Superior temporal gyrus (tissue), 1 donor: ENCODE data around the gene KCNB1.
"Not testable (repeated sequence)": the region's sequence is repeated elsewhere in the genome, so short reads cannot be mapped to it uniquely, and the experiment has no call there.

Source experiments
- DNase-seq: peaks from one replicate; pipeline ENCODE4 v3.0.0-alpha.2; 2016; ENCODE audit errors: extremely low spot score

The KCNB1 gene

DNA sequence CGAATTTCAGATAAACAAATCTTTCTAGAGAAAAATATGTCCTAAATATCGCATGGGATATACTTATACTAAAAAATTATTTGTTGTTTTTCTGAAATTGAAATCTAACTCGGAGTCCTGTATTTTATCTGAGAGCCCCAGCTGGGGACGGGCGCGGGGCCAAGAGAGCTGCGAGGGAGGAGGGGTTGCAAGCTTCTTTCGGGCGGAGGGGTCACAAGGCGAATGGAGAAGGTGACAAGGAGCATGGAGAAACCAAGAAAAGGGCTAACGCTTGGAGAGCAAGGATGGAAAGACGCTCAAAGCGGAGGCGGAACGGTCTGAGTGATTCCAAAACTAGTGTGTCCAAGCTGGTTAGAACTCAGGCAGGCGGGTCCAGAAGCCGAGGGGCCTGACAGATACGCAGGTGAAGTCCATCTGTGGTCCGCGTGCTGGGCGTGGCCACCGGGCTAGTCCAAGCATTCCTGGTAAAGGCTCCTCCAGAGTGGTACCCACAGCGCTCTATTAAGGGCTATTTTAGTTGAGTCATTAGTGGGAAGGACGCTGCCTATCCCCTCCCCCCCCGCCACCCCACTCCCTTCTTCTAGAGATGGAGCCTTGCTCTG, 163.2 kb downstream of the KCNB1 start:
- no peak for DNase-seq

GRCh38 chr20:49318430-49319207, 163.8 kb downstream of the KCNB1 start:
- no peak for DNase-seq

DNA sequence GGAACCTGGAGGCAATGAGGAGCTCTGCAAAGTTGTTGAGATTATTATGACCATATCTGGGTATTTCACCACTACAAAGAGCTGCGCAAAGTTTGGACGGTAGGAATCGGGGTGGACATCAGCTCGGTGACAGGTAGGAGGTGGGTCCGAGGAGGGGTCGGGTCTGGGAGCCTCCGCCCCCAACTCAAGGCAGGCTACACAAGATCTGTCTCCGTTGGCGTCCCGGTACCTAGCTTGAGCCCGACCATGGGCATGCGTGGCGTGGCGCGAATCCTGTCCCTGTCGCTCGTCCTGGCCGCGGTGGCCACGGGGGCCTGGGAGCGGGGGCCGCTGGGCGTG, 164.4 kb downstream of the KCNB1 start:
- DNase-seq, result no peak

DNA sequence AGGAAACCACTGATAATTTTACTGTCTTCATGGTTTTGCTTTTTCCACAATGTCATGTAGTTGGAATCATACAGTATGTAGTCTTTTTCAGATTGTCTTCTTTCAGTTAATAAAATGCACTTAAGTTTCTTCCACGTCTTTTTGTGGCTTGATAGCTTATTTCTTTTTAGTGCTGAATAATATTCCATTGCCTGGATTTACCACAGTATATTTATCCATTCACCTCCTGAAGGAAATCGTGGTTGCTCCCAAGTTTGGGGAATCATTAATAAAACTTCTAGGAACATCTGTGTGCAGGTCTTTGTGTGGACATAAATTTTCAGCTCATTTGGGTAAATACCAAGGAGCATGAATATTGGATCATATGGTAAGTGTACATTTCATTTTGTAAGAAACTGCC, 165.8 kb downstream of the KCNB1 start:
- no peak for DNase-seq

DNA sequence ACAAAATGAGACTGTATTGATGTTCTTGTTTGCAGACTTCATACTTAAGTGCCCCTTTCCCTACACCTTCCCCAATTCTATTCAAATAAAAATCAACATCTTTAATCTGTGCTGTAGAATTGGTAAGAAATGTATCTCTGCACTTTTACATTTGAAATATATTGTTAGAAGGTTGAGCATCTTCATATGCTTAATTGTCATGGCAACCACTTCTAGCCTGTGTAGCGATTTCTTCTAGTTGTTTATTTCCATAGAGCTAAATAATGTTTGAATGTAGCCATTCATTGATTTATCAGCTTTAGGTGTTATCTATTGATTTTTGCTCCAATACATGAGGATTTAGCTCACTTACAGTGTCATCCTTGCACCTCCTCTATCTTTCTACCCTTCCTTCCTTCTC, 166.9 kb downstream of the KCNB1 start:
- no peak for DNase-seq

DNA sequence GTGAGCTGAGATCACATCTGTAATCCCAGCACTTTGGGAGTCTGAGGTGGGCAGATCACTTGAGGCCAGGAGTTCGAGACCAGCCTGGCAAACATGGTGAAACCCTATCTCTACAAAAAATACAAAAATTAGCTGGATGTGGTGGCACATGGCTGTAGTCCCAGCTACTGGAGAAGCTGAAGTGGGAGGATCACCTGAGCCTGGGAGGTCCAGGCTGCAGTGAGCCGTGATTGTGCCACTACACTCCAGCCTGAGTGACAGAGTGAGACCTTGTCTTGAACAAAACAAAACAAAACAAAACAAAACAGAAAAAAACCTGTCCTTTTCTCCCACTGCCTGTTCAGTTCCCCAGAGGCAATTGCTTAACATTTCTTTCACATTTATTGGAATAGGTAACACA, 168.4 kb downstream of the KCNB1 start:
- not testable (repeated sequence) for DNase-seq
